H1 (cell line): ENCODE data around the gene RTN4RL1. TPM values are rescaled to one million over a fixed set of nuclear protein-coding genes. Genes with fewer than 3 reads are reported as not detected.

Experiments used
- CTCF ChIA-PET: fragments of 300-600 bp; sonication (Branson Sonifier 250); formaldehyde crosslinking; loops from one replicate; lab custom pipeline; 2021; ENCODE audit not compliant: partially characterized antibody; lab: Charles Lee
- POLR2A ChIA-PET: fragments of 300-600 bp; sonication (Branson Sonifier 250); formaldehyde crosslinking; loops from one replicate; lab custom pipeline; 2021; ENCODE audit warnings: inconsistent platforms; ENCODE audit not compliant: partially characterized antibody; lab: Charles Lee
- DNase-seq, 2 experiments: peaks; one replicate each; pipeline versions ENCODE4 v3.0.0 to v3.0.0-alpha.2; 2010 to 2022; ENCODE audit warnings: low spot score in 2 of 2, low read depth in 1 of 2, mixed read lengths in 1 of 2
- FAIRE-seq: peaks from 2 replicates; lab custom pipeline; 2011; peaks lifted over from hg19 to GRCh38; lab: Jason Lieb, UNC
- H2AFZ ChIP-seq: 2 replicates; pipeline ENCODE4 v1.8.1; 2012; ENCODE audit warnings: low read length, inconsistent platforms
- H2AK5ac ChIP-seq: 2 replicates; pipeline ENCODE4 v1.6.1; 2013; ENCODE audit warnings: low read depth, low read length
- H2BK120ac ChIP-seq: replicated peaks from 2 replicates; pipeline ENCODE3; 2013; ENCODE audit warnings: low read depth, low read length, inconsistent platforms
- H2BK12ac ChIP-seq: 2 replicates; pipeline ENCODE4 v1.6.1; 2013; ENCODE audit warnings: low read depth, low read length
- H2BK15ac ChIP-seq: 2 replicates; pipeline ENCODE4 v1.6.1; 2013; ENCODE audit warnings: low read length
- H2BK20ac ChIP-seq: 2 replicates; pipeline ENCODE4 v1.6.1; 2013; ENCODE audit warnings: low read length
- H2BK5ac ChIP-seq: 2 replicates; pipeline ENCODE4 v1.6.1; 2013; ENCODE audit warnings: low read depth, low read length
- H3K14ac ChIP-seq: 2 replicates; pipeline ENCODE4 v1.6.1; 2013; ENCODE audit warnings: inconsistent platforms; ENCODE audit not compliant: insufficient read length
- H3K18ac ChIP-seq: 2 replicates; pipeline ENCODE4 v1.6.1; 2013; ENCODE audit warnings: low read length; ENCODE audit errors: extremely low read depth
- H3K23ac ChIP-seq: 2 replicates; pipeline ENCODE4 v1.6.1; 2013; ENCODE audit warnings: inconsistent platforms; ENCODE audit not compliant: insufficient read length
- H3K23me2 ChIP-seq: 2 replicates; pipeline ENCODE4 v1.6.1; 2013; ENCODE audit warnings: low read depth, low read length
- H3K27ac ChIP-seq: 2 replicates; pipeline ENCODE4 v1.6.1; 2011; ENCODE audit warnings: low read depth, low read length, inconsistent platforms
- H3K27me3 ChIP-seq, 4 experiments: replicated peaks in 1 of 4; 1 replicate in 1 of 4; 2 replicates in 3 of 4; pipeline versions ENCODE4 v1.6.1 to v1.8.1; 2011 to 2013; ENCODE audit warnings: low read length in 3 of 4, mild to moderate bottlenecking in 3 of 4, inconsistent platforms in 2 of 4, mixed read lengths in 2 of 4, moderate library complexity in 1 of 4; ENCODE audit not compliant: control insufficient read depth in 3 of 4, insufficient read depth in 3 of 4; ENCODE audit errors: extremely low read depth in 1 of 4
- H3K36me3 ChIP-seq, 4 experiments: 2 replicates each; pipeline versions ENCODE4 v1.6.1 to v1.8.1; 2011 to 2013; ENCODE audit warnings: mild to moderate bottlenecking in 4 of 4, low read length in 3 of 4, moderate library complexity in 2 of 4, control low read depth in 1 of 4, inconsistent platforms in 1 of 4; ENCODE audit not compliant: insufficient read depth in 4 of 4, control insufficient read depth in 2 of 4
- H3K4ac ChIP-seq: replicated peaks from 2 replicates; pipeline ENCODE3; 2013; ENCODE audit warnings: low read length, low read depth, mixed read lengths, inconsistent platforms; ENCODE audit not compliant: insufficient read length
- H3K4me1 ChIP-seq, 4 experiments: replicated peaks in 1 of 4; 1 replicate in 1 of 4; 2 replicates in 3 of 4; pipeline versions ENCODE4 v1.6.1 to v1.8.1; 2011 to 2013; ENCODE audit warnings: low read length in 3 of 4, inconsistent platforms in 2 of 4, mixed read lengths in 1 of 4; ENCODE audit not compliant: insufficient read depth in 4 of 4, control insufficient read depth in 3 of 4
- H3K4me2 ChIP-seq, 2 experiments: 2 replicates each; pipeline versions ENCODE4 v1.6.1 to v1.8.1; 2011 to 2013; ENCODE audit warnings: low read depth in 2 of 2, low read length in 2 of 2, control low read depth in 1 of 2, inconsistent platforms in 1 of 2, mild to moderate bottlenecking in 1 of 2; ENCODE audit not compliant: insufficient read depth in 1 of 2
- H3K4me3 ChIP-seq, 4 experiments: fragments of 200-600, 300-600 bp in 1 of 4; sonication (generic), shearing (Covaris generic), sonication (Bioruptor Twin) in 1 of 4; 2 replicates each; pipeline versions ENCODE4 v1.5.1 to v1.8.1; 2011 to 2016; ENCODE audit warnings: low read length in 4 of 4, low read depth in 3 of 4, control low read depth in 2 of 4, inconsistent platforms in 2 of 4, mild to moderate bottlenecking in 2 of 4, mixed read lengths in 1 of 4, moderate library complexity in 1 of 4; ENCODE audit not compliant: insufficient read depth in 2 of 4; ENCODE audit errors: extremely low read depth in 1 of 4
- H3K56ac ChIP-seq: replicated peaks from 2 replicates; pipeline ENCODE3; 2013; ENCODE audit warnings: low read depth, mild to moderate bottlenecking, mixed read lengths, low read length, inconsistent platforms; ENCODE audit not compliant: insufficient read length
- H3K79me1 ChIP-seq: 2 replicates; pipeline ENCODE4 v1.6.1; 2013; ENCODE audit warnings: low read depth, low read length, control low read depth
- H3K79me2 ChIP-seq, 2 experiments: 2 replicates each; pipeline versions ENCODE4 v1.6.1 to v1.8.1; 2012 to 2013; ENCODE audit warnings: low read length in 2 of 2, mild to moderate bottlenecking in 2 of 2, inconsistent platforms in 1 of 2; ENCODE audit not compliant: insufficient read depth in 2 of 2, control insufficient read depth in 1 of 2
- H3K9ac ChIP-seq, 4 experiments: replicated peaks in 1 of 4; 1 replicate in 1 of 4; 2 replicates in 3 of 4; pipeline versions ENCODE4 v1.6.1 to v1.8.1; 2011 to 2013; ENCODE audit warnings: low read depth in 3 of 4, low read length in 3 of 4, control low read depth in 2 of 4, mild to moderate bottlenecking in 2 of 4, moderate library complexity in 2 of 4, inconsistent platforms in 1 of 4; ENCODE audit errors: extremely low read depth in 1 of 4
- H3K9me3 ChIP-seq, 2 experiments: 2 replicates each; pipeline versions ENCODE4 v1.6.1 to v1.8.1; 2012 to 2013; ENCODE audit warnings: mild to moderate bottlenecking in 2 of 2, moderate library complexity in 2 of 2, control low read depth in 1 of 2, inconsistent platforms in 1 of 2, low read depth in 1 of 2, low read length in 1 of 2, mixed read lengths in 1 of 2; ENCODE audit not compliant: insufficient read depth in 2 of 2
- H4K20me1 ChIP-seq, 2 experiments: replicated peaks in 1 of 2; 2 replicates each; pipeline versions ENCODE3 to v1.8.1; 2011 to 2013; ENCODE audit warnings: inconsistent platforms in 2 of 2, low read length in 2 of 2, mild to moderate bottlenecking in 1 of 2; ENCODE audit not compliant: insufficient read depth in 2 of 2, control insufficient read depth in 1 of 2
- H4K5ac ChIP-seq: 2 replicates; pipeline ENCODE4 v1.6.1; 2013; ENCODE audit warnings: low read length, low read depth, mixed read lengths, inconsistent platforms; ENCODE audit not compliant: insufficient read length
- H4K8ac ChIP-seq: 2 replicates; pipeline ENCODE4 v1.8.0; 2013; ENCODE audit warnings: mild to moderate bottlenecking, moderate library complexity, low read length, inconsistent platforms; ENCODE audit not compliant: insufficient read depth; ENCODE audit errors: extremely low read depth
- H4K91ac ChIP-seq: replicated peaks from 2 replicates; pipeline ENCODE3; 2013; ENCODE audit warnings: low read length, mixed read lengths, inconsistent platforms; ENCODE audit not compliant: insufficient read length
- FOSL1 ChIP-seq: IDR thresholded peaks from 2 replicates; pipeline ENCODE4 v1.6.1; 2011; ENCODE audit warnings: mild to moderate bottlenecking, low read depth, low read length, moderate library complexity; ENCODE audit not compliant: insufficient read depth
- GABPA ChIP-seq: IDR thresholded peaks from 2 replicates; pipeline ENCODE4 v1.6.1; 2011; ENCODE audit warnings: mild to moderate bottlenecking, low read length, moderate library complexity, borderline replicate concordance; ENCODE audit not compliant: insufficient read depth
- KDM4A ChIP-seq: IDR thresholded peaks from one replicate; pipeline ENCODE4 v1.7.1; 2012; ENCODE audit warnings: low read depth, mild to moderate bottlenecking, moderate library complexity, low read length, inconsistent platforms; ENCODE audit not compliant: severe bottlenecking
- RAD21 ChIP-seq, 2 experiments: IDR thresholded peaks in 1 of 2; conservative IDR thresholded peaks in 1 of 2; 2 replicates each; pipeline ENCODE4 v1.6.1; 2011; ENCODE audit warnings: low read depth in 2 of 2, low read length in 2 of 2, improper control_type of control experiment in 1 of 2, inconsistent platforms in 1 of 2, mild to moderate bottlenecking in 1 of 2, moderate library complexity in 1 of 2
- SIX5 ChIP-seq: IDR thresholded peaks from 2 replicates; pipeline ENCODE4 v1.6.1; 2011; ENCODE audit warnings: mild to moderate bottlenecking, low read depth, low read length
- TBP ChIP-seq: IDR thresholded peaks from 2 replicates; pipeline ENCODE4 v1.6.1; 2011; ENCODE audit warnings: low read depth, low read length, improper control_type of control experiment
- WGBS, 2 experiments: shearing (Covaris generic) in 1 of 2; methylation state at CpG; one replicate each; pipeline versions ENCODE4 v1.1.6 to v1.1.7; 2013 to 2015; ENCODE audit warnings: low lambda C conversion rate in 2 of 2, mixed read lengths in 2 of 2, inconsistent platforms in 1 of 2, low coverage in 1 of 2, missing lambda C conversion rate in 1 of 2; ENCODE audit not compliant: insufficient replicate concordance in 2 of 2, insufficient coverage in 1 of 2, insufficient read length in 1 of 2; ENCODE audit errors: extremely low coverage in 1 of 2, missing lambda C conversion rate in 1 of 2; 5-methylcytosine and 5-hydroxymethylcytosine counted together
- polyA plus RNA-seq, 7 experiments: library from polyadenylated mRNA; depleted of rRNA in 3 of 7; stranded (reverse) in 5 of 7; unstranded in 2 of 7; fragments of >200 nt in 5 of 7; fragments of 200-250 nt in 2 of 7; gene quantifications; 1 replicate in 5 of 7; 2 replicates in 1 of 7; 4 replicates in 1 of 7; pipeline versions ENCODE4 v1.2.1 to v1.2.3, GENCODE V29; 2011 to 2013; ENCODE audit warnings: missing spikeins in 2 of 7, mixed read lengths in 2 of 7
- total RNA-seq: library from RNA; stranded (reverse); fragmentation: NEBNext Ultra II Directional; extraction: Animal tissue kit (Norgen Biotek cat#: 25700); gene quantifications from 2 replicates; pipeline ENCODE4 v1.2.1, GENCODE V29; 2021
- TF ChIP-seq, protein P1 (sequence below), 3 experiments: IDR thresholded peaks; 1 replicate in 2 of 3; 2 replicates in 1 of 3; pipeline versions ENCODE4 v1.5.1 to v1.6.1; 2011; ENCODE audit warnings: low read length in 3 of 3, mild to moderate bottlenecking in 3 of 3, inconsistent platforms in 2 of 3, low read depth in 1 of 3, moderate library complexity in 1 of 3; ENCODE audit not compliant: insufficient read depth in 1 of 3; ENCODE audit errors: control extremely low read depth in 1 of 3

RTN4RL1 gene
- total and polyA plus RNA-seq, 2 of the 8 experiments (the other 6 are each of a cell fraction or from before 2014, with no cell fraction given), result 0.09 TPM; not detected in 1

DNA sequence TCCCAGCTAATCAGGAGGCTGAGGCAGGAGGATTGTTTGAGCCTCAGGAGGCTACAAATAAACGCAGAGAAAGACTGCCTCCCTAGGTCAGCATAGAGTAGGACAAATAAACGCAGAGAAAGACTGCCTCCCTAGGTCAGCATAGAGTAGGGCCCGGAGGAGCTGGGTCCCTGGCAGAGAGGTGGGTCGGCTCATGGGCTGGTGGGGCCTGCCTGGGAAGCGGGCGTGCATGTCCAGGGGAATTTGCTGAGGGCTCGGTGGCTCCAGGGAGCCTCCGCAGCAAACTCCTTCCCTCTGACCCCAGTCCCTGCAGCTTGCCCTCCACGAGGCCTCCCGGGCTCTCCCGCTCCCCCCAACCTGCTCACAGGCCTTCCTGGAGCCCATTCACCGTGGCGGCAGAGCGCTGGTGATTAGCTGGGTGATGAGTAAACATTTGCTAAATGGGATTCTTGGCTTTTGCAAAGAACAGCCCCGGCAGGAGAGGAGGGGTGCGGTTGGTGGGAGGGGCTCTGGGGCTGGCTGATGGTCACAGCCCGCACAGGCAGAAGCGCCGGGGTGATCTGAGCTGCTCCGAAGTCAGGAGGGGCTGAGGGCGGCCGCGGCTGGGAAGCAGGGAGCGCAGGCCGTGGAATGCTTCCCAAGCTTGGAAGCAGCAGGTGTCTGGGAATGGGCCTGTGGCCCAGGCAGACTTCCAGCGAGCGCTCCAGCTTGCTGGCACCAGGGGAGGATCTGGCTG, 93.1 kb downstream of the RTN4RL1 start:
- Histone ChIP-seq H3K56ac (no peak overlapping the region), H3K23me2 (0 out of 2 replicates have a peak, but pooled peaks cover 2% of the 10 kb centered on the region), H3K4me3 (peak overlapping the region in 1 of 4 experiments; percentile 47; a peak in 2 of 8 replicates), H4K20me1 (no peaks in the 10 kb centered on the region), H3K79me1 (no peaks in the 10 kb centered on the region), H3K4me2 (peak overlapping the region; percentile 54 to 60; a peak in 3 of 4 replicates), H3K9me3 (no peaks in the 10 kb centered on the region), H3K27ac (no peak overlapping the region), H2AFZ (no peak overlapping the region), H3K27me3 (peaks cover 0 to 6% (median 3%) of the 10 kb centered on the region in 4 experiments; a peak in 4 of 7 replicates), H2BK120ac (no peak overlapping the region), H3K79me2 (no peaks in the 10 kb centered on the region), H4K8ac (peak overlapping the region; percentile 90; the same call in 1 of the 2 replicates), H4K5ac (peak overlapping the region; percentile 38), H2BK12ac (no peak overlapping the region), H3K9ac (no peak overlapping the region), H3K4ac (no peak overlapping the region), H3K4me1 (peaks cover 0 to 3% (median 1%) of the 10 kb centered on the region in 4 experiments; a peak in 3 of 7 replicates), H4K91ac (no peak overlapping the region), H3K18ac (no peak overlapping the region; the same call in 1 of the 2 replicates), H2BK15ac (no peak overlapping the region), H2BK5ac (no peak overlapping the region), H3K36me3 (no peaks in the 10 kb centered on the region), H2BK20ac (no peak overlapping the region), H3K23ac (no peak overlapping the region), H3K14ac (no peak overlapping the region)
- POLR2A ChIA-PET, result interaction anchor here (1.2 kb wide), 1 partner anchor 8 kb away, joined by 3 read pairs; no protein-coding TSS in a partner anchor
- FAIRE-seq (no peak), DNase-seq (peak in 1 of 2 experiments; percentile 73)
- CTCF ChIA-PET, result interaction anchor here (0.6 to 4.3 kb wide), 19 partner anchors 9 to 233 kb away, joined by 3 to 18 read pairs (median 4); partner anchors contain the start of genes DPH1 and RTN4RL1
- TF ChIP-seq SIX5 (no peak), KDM4A (peak; percentile 25), FOSL1 (no peak), RAD21 (IDR thresholded peaks at IDR 0.05 in 1 of 2, conservative IDR thresholded peaks at IDR 0.05 in 1 of 2; ENCODE audit: low read depth in 2 of 2, low read length in 2 of 2) (peak in 1 of 2 experiments; percentile 39; a peak in 2 of 4 replicates), GABPA (peak; percentile 32; the same call in 1 of the 2 replicates), TBP (0 out of 2 replicates have a peak, but pooled peaks have one; percentile 11)
- TF ChIP-seq, protein P1, sequence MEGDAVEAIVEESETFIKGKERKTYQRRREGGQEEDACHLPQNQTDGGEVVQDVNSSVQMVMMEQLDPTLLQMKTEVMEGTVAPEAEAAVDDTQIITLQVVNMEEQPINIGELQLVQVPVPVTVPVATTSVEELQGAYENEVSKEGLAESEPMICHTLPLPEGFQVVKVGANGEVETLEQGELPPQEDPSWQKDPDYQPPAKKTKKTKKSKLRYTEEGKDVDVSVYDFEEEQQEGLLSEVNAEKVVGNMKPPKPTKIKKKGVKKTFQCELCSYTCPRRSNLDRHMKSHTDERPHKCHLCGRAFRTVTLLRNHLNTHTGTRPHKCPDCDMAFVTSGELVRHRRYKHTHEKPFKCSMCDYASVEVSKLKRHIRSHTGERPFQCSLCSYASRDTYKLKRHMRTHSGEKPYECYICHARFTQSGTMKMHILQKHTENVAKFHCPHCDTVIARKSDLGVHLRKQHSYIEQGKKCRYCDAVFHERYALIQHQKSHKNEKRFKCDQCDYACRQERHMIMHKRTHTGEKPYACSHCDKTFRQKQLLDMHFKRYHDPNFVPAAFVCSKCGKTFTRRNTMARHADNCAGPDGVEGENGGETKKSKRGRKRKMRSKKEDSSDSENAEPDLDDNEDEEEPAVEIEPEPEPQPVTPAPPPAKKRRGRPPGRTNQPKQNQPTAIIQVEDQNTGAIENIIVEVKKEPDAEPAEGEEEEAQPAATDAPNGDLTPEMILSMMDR (IDR thresholded peaks at IDR 0.05; ENCODE audit: control extremely low read depth in 1 of 3, insufficient read depth in 1 of 3, low read depth in 1 of 3, low read length in 3 of 3), result peak in 2 of 3 experiments; percentile 40 to 71; a peak in 3 of 4 replicates
- TF ChIP-seq, all 59 proteins: peak for 5
- no peak overlapping the region for H2AK5ac ChIP-seq
- WGBS, 2 experiments, result 34% methylated on average over 27 of the region's 27 CpGs; no CpG with 5 or more reads in 1 of the 2 experiments
